ENCODE data around the gene USP10.

The USP10 gene

DNA sequence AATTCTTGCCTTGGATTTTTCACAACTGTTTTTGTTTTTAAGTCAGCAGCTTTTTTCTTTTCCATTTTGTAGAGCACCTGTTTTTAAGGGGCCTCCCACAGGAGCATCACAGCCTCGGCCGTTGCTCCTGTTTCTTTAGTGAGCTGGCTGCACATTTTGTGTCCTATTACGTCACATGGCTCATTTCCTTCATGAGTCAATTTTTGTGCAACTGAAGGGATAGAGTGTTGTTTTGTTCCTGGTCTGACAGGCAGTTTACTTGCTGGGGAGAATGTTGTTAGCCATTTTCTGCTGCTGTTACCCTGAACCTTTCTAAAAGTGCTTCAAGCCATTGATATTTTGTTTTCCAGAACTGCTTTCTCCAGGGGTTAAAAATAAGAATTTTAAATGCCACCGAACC is 75.0 kb downstream of the USP10 start:
- no peak for DNase-seq (ENCODE audit: low read depth, low spot score)

DNA sequence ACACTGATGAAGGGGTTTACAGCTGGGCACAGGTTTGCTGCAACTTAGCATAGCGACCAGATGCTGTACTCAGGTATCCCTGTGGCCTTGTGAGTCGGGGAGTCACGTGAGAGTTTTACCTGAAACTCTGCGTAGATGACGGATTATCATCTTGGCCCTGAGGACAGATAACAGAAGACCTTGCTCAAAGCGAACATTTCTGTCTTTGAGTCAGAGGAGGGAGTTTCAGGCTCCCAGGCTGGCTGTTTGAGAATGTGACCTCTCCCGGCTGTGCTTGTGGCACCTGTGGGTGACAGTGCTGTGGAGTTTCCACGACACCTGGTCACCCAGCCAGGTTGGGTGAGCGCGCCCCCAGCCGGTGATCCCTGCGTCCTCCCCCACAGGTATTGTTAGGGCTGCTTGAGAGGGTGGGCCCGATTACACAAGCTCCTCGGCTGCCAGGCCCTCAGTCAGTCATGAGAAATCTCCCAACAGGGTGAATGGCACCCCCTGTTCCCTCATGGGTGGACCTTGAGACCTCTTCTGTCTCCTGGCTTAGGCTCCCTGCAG is 75.5 kb downstream of the USP10 start:
- no peak for DNase-seq (ENCODE audit: low read depth, low spot score)

DNA sequence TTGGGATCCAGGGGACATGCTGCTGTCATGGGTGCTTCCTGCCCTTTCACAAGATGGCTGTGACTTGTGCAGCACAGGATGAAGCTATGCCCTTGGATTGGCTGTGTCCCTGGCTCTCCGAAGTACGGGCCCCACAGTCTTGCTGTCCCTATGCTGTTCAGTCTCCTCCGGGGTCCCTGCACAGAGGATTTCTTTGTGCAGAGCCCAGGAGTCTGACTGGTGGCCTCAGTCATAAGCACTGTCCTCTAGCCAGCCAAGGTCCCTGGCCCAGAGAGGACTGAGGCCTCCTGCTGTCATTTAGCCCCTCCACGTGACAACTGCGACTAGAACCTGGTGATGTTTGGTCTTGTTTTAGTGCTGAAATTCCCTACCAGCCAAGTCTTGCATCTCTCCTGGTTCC is 77.6 kb downstream of the USP10 start:
- DNase-seq (ENCODE audit: low read depth, low spot score): no peak

DNA sequence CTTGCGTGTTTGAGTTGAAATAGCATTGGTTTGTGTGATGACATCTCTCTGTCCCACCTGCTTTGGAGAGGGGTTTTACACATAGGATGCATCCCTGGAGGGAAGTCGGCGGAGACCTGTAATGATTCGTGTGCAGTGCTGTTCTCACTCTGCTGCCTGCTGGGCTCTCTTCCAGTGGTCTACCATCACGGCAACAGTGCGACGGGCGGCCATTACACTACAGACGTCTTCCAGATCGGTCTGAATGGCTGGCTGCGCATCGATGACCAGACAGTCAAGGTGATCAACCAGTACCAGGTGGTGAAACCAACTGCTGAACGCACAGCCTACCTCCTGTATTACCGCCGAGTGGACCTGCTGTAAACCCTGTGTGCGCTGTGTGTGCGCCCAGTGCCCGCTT is 78.9 kb downstream of the USP10 start:
- DNase-seq (ENCODE audit: low read depth, low spot score): no peak

DNA sequence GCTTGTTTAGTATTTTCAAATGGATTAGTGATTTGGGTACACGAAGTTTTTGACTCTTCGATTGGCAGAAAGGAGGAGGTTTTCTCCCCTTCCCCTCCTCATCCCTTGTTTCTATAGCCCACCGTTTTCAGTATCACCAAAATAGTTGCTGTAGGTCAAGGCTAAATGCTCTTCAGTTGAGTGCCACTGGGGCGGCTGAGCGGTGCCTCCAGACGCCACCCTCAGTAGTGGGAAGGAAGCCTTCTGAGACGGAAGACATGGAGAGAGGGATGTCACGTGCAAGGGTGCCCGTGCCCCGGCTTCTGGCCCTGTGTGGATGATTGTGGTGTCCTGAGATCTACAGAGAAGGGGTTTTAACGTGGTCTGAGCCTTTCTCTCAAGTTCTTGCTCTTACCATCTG is 80.3 kb downstream of the USP10 start:
- DNase-seq (ENCODE audit: low read depth, low spot score): no peak

DNA sequence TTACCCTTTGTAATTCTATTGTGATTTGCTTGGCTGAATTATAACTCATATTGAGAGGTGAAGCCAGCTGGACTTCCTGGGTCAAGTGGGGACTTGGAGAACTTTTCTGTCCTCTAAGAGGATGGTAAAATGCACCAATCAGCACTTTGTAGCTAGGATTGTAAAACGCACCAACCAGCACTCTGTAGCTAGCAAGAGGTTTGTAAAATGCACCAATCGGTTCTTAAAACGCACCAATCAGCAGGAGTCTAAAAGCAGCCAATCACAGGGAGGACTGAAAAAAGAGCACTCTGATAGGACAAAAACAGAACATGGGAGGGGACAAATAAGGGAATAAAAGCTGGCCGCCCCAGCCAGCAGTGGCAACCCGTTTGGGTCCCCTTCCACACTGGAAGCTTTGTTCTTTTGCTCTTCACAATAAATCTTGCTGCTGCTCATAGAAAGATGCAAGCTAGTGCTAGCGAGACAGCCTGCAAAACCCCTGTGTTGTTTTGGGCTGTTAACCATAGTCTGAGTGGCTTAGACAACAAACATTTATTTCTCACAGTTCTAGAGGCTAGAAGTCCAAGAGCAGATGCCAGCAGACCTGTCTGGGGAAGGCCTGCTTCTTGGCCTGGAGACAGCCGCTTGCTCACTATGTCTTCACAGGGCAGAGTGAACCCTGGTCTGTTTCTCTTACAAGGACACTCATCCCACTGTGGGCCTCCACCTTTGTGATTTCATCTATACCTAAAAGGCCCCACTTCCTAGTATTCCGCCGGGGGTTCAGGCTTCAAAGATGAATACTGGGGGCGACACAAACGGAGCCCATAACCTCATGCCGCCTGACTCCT is 81.0 kb downstream of the USP10 start:
- no peak for DNase-seq (ENCODE audit: low read depth, low spot score)

DNA sequence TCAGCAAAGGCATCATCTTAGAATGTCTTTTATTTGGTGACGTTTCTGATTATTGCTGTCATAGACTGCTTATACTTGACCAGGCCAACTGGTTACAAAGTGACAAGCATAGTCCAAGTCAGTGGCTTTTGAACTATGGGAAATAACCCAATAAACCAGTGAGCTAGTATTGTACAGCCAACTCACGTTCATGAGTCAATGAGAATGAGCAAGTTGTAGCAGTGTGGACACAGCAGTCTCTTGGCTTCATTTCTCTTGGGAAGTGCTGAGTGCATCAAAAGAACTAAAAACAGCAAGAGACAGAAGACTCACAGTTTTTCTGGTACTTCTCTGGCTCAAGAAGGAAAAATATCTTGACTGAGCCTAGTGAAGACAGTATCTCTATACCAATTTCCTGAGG is 83.0 kb downstream of the USP10 start:
- no peak for DNase-seq (ENCODE audit: low read depth, low spot score)

DNA sequence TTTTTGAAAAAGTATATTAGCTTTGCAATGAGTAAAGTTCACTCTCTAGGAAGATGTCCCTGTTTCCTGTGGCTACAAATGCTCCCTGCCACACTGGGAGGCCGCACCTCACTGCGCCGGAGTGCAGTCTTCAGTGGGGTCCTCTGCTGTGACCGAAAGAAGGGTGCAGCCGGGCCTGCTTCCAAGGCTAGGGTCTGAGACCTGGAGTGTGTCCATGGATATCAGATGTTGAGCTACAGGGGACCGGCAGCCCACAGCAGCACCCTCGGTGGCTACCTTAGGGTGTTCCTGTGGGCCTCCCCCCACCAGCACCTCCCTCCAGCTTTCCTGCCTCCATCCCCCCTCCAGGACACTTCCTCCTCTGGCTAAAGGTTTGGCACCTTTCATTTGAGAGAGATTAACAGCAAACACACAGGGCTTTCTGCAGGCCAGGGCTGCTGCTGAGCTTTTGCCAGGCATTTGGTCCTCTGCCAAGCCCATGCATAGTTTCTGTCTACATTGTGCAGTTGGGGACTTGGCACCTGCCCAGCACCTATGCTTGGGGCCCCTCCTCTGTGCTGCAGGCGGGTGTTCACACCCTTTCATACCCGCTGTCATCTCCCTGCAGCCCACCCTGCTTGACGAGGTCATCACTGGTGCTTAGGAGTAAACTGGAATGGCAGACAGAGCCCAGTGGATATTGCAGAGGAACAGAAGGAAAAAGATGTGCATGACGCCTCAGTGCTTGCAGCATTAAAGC is 86.2 kb downstream of the USP10 start:
- DNase-seq (ENCODE audit: low read depth, low spot score): no peak

DNA sequence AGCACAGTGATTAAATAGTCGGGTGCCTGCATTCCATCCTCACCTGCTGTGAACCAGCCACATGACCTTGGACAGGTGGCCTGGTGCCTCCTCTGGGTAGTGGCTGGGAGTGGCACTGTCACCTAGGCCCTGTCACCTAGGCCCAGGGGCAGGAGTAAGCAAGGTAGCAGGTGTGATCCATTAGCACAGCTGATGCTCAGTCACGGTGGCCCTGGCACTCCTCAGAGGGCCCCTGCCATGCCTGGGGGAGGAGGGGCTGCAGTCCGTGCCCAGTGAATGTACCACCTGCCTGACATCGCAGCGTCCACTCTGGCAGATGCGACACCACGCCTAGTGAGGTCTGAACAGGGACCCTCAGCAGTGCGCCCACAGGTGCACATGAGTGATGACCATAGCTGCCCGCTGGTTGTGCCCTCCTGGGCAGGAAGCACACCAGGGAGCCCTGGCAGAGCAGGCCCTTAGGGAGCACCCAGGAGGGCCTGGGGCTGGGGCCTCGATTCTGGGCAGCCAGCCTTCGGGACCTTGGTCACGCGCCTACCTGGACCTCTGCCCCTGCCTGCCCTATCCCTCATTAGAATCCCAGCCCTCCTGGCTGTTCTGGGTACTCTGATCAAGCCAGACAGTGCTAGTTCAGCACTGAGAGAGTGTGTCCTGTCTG is 86.9 kb downstream of the USP10 start:
- DNase-seq (ENCODE audit: low read depth, low spot score): no peak

DNA sequence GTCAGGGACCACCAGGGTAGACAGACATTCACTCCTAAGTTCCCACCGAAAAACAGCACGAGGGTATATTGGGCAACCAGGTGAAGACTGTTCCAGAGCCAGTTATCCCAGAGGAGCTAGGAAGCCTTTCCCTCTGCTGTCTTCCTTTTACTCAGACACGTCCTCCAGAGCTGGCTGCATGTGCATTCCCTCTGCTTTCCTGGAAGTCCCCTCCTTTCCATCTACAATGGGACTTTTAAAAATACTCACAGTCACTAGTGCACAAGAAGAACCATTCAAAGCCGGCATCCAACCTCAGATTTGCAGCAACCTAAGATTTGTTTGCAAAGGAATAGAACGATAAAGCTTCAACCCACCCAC is 87.4 kb downstream of the USP10 start:
- DNase-seq (ENCODE audit: low read depth, low spot score): no peak

DNA sequence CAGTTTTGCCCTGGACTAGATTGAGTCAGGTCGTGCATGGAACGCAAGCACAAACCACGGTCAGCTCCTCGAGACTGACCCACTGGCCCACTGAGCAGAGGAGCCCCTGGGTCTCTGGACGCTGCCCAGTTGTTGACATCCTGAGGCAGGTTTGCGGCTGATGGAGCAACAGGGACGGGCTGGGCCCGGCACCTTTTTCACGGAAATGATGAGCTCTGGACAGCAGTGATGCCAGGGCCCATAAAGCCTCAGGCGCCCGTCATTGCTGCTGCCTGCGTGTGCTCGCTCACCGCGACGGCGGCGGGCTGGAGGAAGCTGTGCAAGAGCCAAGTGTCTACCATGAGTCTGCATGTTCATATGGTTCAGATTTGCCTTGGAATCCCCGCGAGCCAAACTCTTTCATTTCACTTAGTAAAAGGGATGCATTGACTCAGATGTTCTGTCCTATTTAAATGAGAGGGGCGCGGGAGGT is 89.2 kb downstream of the USP10 start:
- DNase-seq (ENCODE audit: low read depth, low spot score): no peak

DNA sequence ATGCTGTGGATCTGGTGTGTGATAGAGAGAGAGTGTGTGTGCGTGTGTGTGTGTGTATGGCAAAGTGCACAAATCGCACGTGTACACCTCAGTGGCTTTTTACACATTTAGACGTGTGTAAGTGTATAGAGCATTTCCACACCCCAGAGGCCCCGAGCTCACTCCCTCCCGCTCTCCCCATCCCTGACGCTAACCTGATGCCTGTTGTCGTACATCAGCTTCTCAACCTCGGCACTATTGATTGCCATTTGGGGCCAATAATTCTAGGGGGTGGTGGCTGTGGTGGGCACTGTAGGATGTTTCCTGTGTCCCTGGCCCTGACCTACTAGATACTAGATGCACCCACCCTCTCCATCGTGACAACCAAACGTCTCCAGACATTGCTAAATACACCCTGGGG is 89.6 kb downstream of the USP10 start:
- no peak for DNase-seq (ENCODE audit: low read depth, low spot score)

DNA sequence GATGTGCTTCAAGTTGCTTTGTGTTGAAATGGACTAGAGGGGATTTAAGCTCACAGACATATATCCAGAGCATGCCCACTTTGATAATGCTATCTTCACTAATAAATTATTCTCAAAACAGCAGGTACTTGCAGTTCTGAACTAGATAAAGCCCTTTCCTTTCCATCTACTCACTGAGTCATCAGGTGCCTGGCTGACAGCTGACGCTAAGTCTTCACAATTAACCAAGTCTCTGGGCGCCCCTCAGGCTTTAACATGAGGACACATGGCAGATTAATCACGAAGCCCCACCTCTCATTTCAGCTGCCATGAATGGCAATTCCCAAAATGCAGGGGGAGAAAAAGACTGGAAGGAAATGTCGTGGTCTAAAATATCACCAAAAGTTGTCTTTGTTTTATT is 90.5 kb downstream of the USP10 start:
- DNase-seq (ENCODE audit: low read depth, low spot score): no peak

DNA sequence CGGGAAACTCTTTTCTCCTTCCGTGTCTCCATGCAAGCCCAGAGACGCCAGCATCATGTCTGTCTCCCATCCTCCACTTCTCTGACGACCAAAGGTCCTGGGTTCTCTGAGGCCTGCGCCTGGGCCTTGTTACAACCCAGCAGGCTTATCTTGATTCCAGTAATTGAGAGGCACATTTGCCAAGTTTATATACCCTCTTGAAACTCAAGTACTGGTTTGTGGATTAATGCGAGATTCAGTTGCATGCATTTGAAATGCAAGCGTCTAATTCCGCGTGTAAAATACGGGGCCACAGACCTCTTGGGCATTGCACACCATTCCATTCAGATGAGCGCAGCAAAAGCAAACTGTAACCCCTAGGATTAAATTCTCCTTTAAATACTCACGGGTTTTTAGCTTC is 91.3 kb downstream of the USP10 start:
- DNase-seq (ENCODE audit: low read depth, low spot score): no peak

DNA sequence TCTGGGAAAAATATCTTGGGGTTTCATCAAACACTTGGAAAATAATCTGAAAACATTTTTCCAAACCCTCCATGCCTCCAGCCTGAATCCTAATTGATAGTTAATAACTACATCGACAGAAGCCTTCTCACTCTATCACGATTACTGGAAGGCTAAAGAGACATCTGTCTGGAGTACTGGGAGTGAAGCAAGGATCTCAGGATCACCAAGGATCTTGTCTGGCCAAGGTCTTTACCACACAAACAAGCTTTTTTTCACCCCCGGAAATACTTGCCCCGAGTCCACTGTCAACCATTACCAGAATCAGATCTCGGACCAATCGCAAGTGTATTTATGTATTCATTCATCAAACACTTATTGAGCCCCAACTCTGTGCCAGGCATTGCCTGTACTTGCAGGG is 91.7 kb downstream of the USP10 start:
- DNase-seq (ENCODE audit: low read depth, low spot score): no peak

DNA sequence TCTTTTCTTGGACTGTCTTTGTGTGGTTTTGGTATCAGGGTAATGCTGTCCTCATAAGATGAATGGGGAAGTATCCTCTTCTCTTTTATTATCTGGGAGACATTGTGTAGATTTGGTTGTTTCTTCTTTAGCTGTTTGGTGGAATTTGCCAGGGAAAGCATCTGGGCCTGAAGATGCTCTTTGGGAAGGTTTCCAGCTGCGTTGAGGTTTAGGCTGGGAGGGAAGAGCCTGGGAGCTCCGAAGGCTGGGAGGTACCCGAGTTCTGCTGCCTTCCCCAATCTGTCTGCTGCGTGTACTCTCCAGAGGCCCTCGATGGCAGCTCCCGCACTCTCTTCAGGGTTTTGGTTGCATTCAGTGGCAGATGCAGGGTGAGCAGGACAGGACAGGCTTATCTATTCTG is 94.4 kb downstream of the USP10 start:
- no peak for DNase-seq (ENCODE audit: low read depth, low spot score)

DNA sequence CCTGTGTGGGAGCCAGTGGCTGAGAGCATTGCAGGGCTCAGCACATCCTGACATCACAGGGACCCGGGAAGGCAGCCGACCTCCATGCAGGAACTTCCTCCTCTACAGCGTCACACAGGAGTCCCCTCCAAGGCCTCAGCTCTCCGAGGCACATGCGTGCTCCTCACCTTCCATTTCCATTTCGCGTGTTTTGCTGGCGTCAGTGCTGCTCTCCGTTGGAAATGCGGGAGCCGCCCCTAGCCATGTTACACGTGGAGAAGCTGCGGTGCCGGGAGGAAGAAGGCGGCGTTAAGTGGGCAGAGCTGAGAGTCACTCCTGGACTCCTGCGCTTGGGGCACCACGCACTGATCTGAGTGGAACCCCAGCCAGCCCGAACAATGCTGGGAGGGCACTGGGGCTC is 94.8 kb downstream of the USP10 start:
- no peak for DNase-seq (ENCODE audit: low read depth, low spot score)

DNA sequence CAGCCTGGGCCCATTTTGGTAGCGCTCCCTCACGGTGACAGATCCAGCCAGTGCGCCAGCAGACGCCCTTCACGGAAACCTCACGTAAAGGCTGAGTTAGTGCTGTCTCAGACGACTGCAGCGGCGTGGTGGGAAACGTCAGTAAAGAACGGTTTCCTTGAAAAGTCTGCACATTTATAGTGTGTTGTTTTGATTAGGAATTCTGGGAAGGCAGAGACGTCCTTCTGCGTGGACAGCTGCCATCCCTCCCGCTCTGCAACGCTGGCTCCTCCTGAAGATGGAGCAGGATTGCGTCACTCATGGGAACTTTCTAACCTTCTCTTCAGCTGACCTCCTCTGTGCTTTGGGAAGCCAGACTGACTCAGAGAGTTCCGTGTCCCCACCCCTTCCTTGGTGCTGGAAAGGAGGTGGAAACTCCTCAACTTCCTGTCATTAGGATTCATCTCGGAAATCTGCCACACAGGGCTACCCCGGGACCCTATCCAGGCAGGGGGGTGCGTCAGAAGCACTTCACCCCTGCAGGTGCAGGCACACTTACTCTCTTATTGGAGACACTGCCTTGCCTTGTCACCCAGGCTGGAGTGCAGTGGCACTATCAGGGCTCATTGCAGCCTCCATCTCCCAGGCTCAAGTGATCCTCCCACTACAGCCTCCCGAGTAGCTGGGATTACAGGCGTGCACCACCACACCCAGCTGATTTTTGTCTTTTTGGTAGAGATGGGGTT is 95.7 kb downstream of the USP10 start:
- no peak for DNase-seq (ENCODE audit: low read depth, low spot score)

DNA sequence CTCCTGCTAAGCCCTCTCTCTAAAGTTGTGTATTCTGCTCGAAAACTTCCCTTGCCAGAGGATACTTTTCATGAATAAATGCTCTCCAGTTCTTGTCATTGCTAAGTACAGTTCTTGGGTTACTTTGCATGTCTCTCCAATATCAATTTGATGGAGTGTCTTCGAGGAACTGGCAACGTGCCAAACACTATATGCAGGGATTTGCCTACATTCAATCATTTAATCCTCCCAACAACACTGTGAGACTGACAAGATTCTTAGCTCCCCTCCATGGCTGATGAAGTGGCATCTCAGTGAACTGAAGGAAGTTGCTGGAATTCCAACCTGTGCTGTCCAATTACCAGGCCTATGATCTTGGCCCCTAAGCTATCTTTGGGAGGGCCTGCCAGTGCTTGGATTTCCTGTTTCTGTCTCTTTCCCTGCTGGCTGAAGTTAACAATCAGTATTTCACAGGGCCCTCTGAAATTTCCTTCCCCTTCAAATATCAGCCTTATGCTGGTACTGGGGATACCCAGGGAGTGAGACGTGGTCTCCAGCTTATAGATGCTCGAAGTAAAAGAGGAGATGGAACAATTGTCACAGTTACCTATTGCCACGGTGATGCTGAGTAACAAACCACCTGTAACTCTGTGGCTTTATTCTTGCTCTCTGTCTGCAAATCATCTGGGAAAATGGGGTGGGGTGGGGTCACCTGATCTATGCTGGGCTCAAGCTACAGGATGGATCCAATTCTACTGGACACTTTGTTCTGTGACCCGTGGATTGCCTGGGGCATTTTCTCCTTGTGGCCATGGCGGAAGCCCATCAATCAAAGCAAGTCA is 100.6 kb downstream of the USP10 start:
- no peak for DNase-seq (ENCODE audit: low read depth, low spot score)

DNA sequence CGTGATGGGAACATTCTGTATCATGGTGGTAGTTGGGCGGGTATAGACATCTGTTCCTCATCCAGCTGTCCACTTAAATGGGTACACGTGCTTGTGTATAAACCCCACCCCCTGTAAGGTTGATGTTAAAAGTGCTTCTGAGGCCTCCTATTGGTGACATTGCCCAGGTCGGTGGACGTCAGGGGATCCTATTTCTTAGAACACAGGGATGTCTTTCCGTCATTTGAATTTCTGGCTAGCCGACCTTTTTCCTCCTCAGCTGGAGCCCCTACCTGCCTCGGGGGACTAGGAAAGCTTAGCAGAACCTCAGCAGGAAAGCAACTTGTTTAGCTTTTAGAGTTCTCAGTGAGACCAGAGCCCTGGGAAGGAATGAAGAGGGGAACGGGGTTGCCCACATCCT is 103.3 kb downstream of the USP10 start:
- no peak for DNase-seq (ENCODE audit: low read depth, low spot score)

DNA sequence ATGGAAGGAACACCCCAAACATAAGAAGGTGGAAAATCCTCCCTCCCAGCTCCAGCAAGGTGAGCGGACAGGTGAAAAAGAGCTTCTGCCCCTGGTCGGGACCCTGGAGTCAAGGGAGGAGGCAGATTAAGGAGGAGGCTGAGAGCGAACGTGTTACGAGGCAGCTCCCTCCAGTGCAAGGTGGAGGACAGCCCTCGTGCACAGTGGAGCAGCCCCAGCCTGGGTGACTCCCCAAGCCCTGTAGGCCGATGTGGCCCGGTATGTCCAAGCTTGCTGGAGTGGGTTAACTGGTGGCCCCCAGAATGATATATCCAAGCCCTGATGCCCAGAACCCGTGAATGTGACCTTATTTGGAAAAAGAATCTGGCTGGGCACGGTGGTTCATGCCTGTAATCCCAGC is 104.5 kb downstream of the USP10 start:
- DNase-seq (ENCODE audit: low read depth, low spot score): no peak

All from iPS DF 19.7 (cell line).